HepG2 (cell line): ENCODE measurements around the gene L3MBTL4. TPM values are rescaled to one million over a fixed set of nuclear protein-coding genes. Genes with fewer than 3 reads are reported as not detected.

Experiments
- ARID4A ChIP-seq: sonication (generic); formaldehyde crosslinking; IDR thresholded peaks from 2 replicates; pipeline ENCODE4 v1.5.0; 2020; ENCODE audit warnings: mild to moderate bottlenecking, missing genetic modification reagents, borderline replicate concordance
- HNF1A ChIP-seq, 2 experiments: sonication (generic) in 1 of 2; formaldehyde crosslinking in 1 of 2; IDR thresholded peaks; 2 replicates each; pipeline versions ENCODE4 v1.4.0 to v1.6.1; 2016 to 2020; ENCODE audit warnings: borderline replicate concordance in 1 of 2, low read depth in 1 of 2, mild to moderate bottlenecking in 1 of 2, missing genetic modification reagents in 1 of 2
- MAFK ChIP-seq, 2 experiments: IDR thresholded peaks in 1 of 2; conservative IDR thresholded peaks in 1 of 2; 2 replicates each; pipeline ENCODE4 v1.6.1; 2011; ENCODE audit warnings: improper control_type of control experiment in 2 of 2, low read length in 2 of 2
- SMC3 ChIP-seq: IDR thresholded peaks from 2 replicates; pipeline ENCODE4 v1.6.1; 2011; ENCODE audit warnings: low read length, improper control_type of control experiment
- ZNF577 ChIP-seq: sonication (generic); formaldehyde crosslinking; IDR thresholded peaks from 2 replicates; pipeline ENCODE4 v1.4.0; 2020; ENCODE audit warnings: mild to moderate bottlenecking, low read depth, missing genetic modification reagents, borderline replicate concordance
- ZNF770 ChIP-seq: sonication (generic); formaldehyde crosslinking; IDR thresholded peaks from 2 replicates; pipeline ENCODE4 v1.5.0; 2020; ENCODE audit warnings: mild to moderate bottlenecking, missing genetic modification reagents
- polyA plus RNA-seq, 8 experiments: library from polyadenylated mRNA; depleted of rRNA in 3 of 8; stranded (reverse) in 7 of 8; unstranded in 1 of 8; fragments of >200 nt; fragmentation: Illumina TruSeq in 4 of 8; extraction: Trizol in 4 of 8; gene quantifications; 2 replicates each; pipeline versions ENCODE4 v1.2.1 to v1.2.3, GENCODE V29; 2011 to 2016; ENCODE audit warnings: low read depth in 4 of 8, missing spikeins in 1 of 8, mixed read lengths in 1 of 8; ENCODE audit not compliant: insufficient read depth in 1 of 8
- total RNA-seq, 5 experiments: library from RNA; depleted of rRNA; stranded (reverse); fragments of >200 nt; fragmentation: Illumina TruSeq; extraction: Trizol; gene quantifications; 2 replicates each; pipeline ENCODE4 v1.2.3, GENCODE V29; 2016; ENCODE audit warnings: low read depth in 1 of 5
- TF ChIP-seq, protein P1 (sequence below): sonication (generic); formaldehyde crosslinking; IDR thresholded peaks from 2 replicates; pipeline ENCODE4 v1.5.1; 2020; ENCODE audit warnings: mild to moderate bottlenecking, missing genetic modification reagents, borderline replicate concordance

Gene L3MBTL4
- total and polyA plus RNA-seq, 2 of the 13 experiments (the other 11 are each of a cell fraction or from before 2014, with no cell fraction given), result 10.8 to 13.3 TPM

GRCh38 chr18:6281874-6282273, 132.8 kb downstream of the L3MBTL4 start (continued):
- TF ChIP-seq ARID4A (CRISPR knock-in tag) (no peak), SMC3 (peak; percentile 25; the same call in 1 of the 2 replicates), HNF1A (IDR thresholded peaks at IDR 0.05; ENCODE audit: low read depth) (peak; percentile 80), HNF1A (CRISPR knock-in tag; IDR thresholded peaks at IDR 0.05; ENCODE audit: borderline replicate concordance) (peak; percentile 90), MAFK (conservative IDR thresholded peaks at IDR 0.05 in 1 of 2, IDR thresholded peaks at IDR 0.05 in 1 of 2; ENCODE audit: low read length in 2 of 2) (0 out of 4 replicates have a peak, but pooled peaks of 1 of the 2 experiments have one; percentile 17), ZNF577 (CRISPR knock-in tag) (no peak), ZNF770 (CRISPR knock-in tag) (no peak)
- TF ChIP-seq, protein P1, sequence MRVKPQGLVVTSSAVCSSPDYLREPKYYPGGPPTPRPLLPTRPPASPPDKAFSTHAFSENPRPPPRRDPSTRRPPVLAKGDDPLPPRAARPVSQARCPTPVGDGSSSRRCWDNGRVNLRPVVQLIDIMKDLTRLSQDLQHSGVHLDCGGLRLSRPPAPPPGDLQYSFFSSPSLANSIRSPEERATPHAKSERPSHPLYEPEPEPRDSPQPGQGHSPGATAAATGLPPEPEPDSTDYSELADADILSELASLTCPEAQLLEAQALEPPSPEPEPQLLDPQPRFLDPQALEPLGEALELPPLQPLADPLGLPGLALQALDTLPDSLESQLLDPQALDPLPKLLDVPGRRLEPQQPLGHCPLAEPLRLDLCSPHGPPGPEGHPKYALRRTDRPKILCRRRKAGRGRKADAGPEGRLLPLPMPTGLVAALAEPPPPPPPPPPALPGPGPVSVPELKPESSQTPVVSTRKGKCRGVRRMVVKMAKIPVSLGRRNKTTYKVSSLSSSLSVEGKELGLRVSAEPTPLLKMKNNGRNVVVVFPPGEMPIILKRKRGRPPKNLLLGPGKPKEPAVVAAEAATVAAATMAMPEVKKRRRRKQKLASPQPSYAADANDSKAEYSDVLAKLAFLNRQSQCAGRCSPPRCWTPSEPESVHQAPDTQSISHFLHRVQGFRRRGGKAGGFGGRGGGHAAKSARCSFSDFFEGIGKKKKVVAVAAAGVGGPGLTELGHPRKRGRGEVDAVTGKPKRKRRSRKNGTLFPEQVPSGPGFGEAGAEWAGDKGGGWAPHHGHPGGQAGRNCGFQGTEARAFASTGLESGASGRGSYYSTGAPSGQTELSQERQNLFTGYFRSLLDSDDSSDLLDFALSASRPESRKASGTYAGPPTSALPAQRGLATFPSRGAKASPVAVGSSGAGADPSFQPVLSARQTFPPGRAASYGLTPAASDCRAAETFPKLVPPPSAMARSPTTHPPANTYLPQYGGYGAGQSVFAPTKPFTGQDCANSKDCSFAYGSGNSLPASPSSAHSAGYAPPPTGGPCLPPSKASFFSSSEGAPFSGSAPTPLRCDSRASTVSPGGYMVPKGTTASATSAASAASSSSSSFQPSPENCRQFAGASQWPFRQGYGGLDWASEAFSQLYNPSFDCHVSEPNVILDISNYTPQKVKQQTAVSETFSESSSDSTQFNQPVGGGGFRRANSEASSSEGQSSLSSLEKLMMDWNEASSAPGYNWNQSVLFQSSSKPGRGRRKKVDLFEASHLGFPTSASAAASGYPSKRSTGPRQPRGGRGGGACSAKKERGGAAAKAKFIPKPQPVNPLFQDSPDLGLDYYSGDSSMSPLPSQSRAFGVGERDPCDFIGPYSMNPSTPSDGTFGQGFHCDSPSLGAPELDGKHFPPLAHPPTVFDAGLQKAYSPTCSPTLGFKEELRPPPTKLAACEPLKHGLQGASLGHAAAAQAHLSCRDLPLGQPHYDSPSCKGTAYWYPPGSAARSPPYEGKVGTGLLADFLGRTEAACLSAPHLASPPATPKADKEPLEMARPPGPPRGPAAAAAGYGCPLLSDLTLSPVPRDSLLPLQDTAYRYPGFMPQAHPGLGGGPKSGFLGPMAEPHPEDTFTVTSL (CRISPR knock-in tag), result peak; percentile 43; the same call in 1 of the 2 replicates
